GM20431 (cell line): ENCODE measurements around the gene C10orf95.

Experiments
- in situ Hi-C: fragments of 300-500 bp; cut with MseI, MboI; formaldehyde crosslinking; loops from one replicate; pipeline ENCODE4 v1.15.0; 2020; ENCODE audit warnings: low sequenced_read_pairs; ENCODE audit not compliant: unreplicated experiment

The C10orf95 gene

GRCh38 chr10:102405632-102406031 lies 45.7 kb downstream of the C10orf95 start:
- in situ Hi-C loops = no loop called here

GRCh38 chr10:102405108-102405571 lies 46.2 kb downstream of the C10orf95 start:
- in situ Hi-C loops = no loop called here

- in situ Hi-C loops = no loop called here
These were observed 46.8 kb downstream of the C10orf95 start for GRCh38 chr10:102404361-102405107.

GRCh38 chr10:102403115-102403514 lies 48.2 kb downstream of the C10orf95 start:
- in situ Hi-C loops = no loop called here

- in situ Hi-C loops = no loop called here
These were observed 48.8 kb downstream of the C10orf95 start for GRCh38 chr10:102402512-102402896.

- in situ Hi-C loops = no loop called here
These were observed 49.4 kb downstream of the C10orf95 start for GRCh38 chr10:102401735-102402511.

- in situ Hi-C loops = no loop called here
These were observed 50.0 kb downstream of the C10orf95 start for GRCh38 chr10:102401342-102401654.

GRCh38 chr10:102400598-102401341 lies 50.6 kb downstream of the C10orf95 start:
- in situ Hi-C loops = no loop called here

- in situ Hi-C loops = no loop called here
These were observed 51.3 kb downstream of the C10orf95 start for GRCh38 chr10:102400076-102400475.
